ENCODE measurements around the gene UBE4A. TPM values are rescaled to one million over a fixed set of nuclear protein-coding genes. Genes with fewer than 3 reads are reported as not detected.

Gene UBE4A

GRCh38 chr11:118443590-118444218, 84.3 kb downstream of the UBE4A start:
- Histone ChIP-seq H3K9ac (ENCODE audit: low read depth, low read length) (no peak overlapping the region), H3K4me1 (ENCODE audit: control insufficient read depth, insufficient read depth, low read length) (peaks cover 24% of the 10 kb centered on the region), H3K27me3 (ENCODE audit: control insufficient read depth, insufficient read depth, low read length) (no peaks in the 10 kb centered on the region), H3K9me3 (replicated peaks; ENCODE audit: low read length) (no peaks in the 10 kb centered on the region), H3K36me3 (ENCODE audit: insufficient read depth, low read length) (peaks cover 2% of the 10 kb centered on the region), H3K4me3 (ENCODE audit: low read length) (no peak overlapping the region), H3K4me2 (ENCODE audit: low read length) (no peak overlapping the region)

DNA sequence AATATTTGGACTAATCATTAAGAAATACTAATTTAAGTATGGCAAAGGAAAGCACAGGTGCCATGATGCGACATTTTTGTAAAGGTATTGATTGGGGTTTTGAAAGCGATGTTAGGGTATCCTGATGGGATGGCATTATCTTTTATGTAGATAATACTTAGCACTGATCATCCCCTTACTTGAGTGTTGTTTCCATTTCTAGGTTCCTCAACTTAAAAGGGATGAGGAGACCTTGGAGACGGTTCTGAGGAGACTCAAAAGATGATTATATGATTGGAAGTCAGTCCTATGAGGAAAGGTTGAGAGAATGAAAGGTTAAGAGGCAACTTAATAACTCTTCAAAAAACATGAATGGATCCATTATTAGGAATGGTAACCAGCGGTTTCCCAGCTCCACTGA, 88.0 kb downstream of the UBE4A start:
- Histone ChIP-seq H3K4me3 (ENCODE audit: low read length) (no peak overlapping the region), H3K9ac (ENCODE audit: low read depth, low read length) (no peak overlapping the region), H3K4me1 (ENCODE audit: control insufficient read depth, insufficient read depth, low read length) (peaks cover 8% of the 10 kb centered on the region), H3K9me3 (replicated peaks; ENCODE audit: low read length) (no peaks in the 10 kb centered on the region), H3K36me3 (ENCODE audit: insufficient read depth, low read length) (peaks cover 6% of the 10 kb centered on the region), H3K27me3 (ENCODE audit: control insufficient read depth, insufficient read depth, low read length) (no peaks in the 10 kb centered on the region), H3K4me2 (ENCODE audit: low read length) (no peak overlapping the region)

- H3K27me3 ChIP-seq (ENCODE audit: control insufficient read depth, insufficient read depth, low read length) = no peaks in the 10 kb centered on the region
- H3K4me1 ChIP-seq (ENCODE audit: control insufficient read depth, insufficient read depth, low read length) = peaks cover 8% of the 10 kb centered on the region
- no peak overlapping the region for H3K4me2 ChIP-seq (ENCODE audit: low read length)
- no peak overlapping the region for H3K9ac ChIP-seq (ENCODE audit: low read depth, low read length)
- no peak overlapping the region for H3K4me3 ChIP-seq (ENCODE audit: low read length)
- peaks cover 6% of the 10 kb centered on the region for H3K36me3 ChIP-seq (ENCODE audit: insufficient read depth, low read length)
- H3K9me3 ChIP-seq (replicated peaks; ENCODE audit: low read length) = no peaks in the 10 kb centered on the region
These were observed 88.9 kb downstream of the UBE4A start for GRCh38 chr11:118448294-118448693.

Small RNAs within 50 kb of the gene (small RNA-seq; reads per million reads assigned to genes)
- not detected for gene AP001582.1

All from skeletal muscle satellite cell (primary cell).